OCI-LY7 (cell line): ENCODE measurements around the gene MEF2B. TPM values are rescaled to one million over a fixed set of nuclear protein-coding genes. Genes with fewer than 3 reads are reported as not detected.

Experiments used
- BruUV-seq: library from RNA; stranded (reverse); fragments of 400-500 nt; replicated peaks from 2 replicates; lab custom pipeline; 2021; lab: Mats Ljungman, UMichigan
- CTCF ChIA-PET: fragments of 300-600 bp; sonication (Branson Sonifier 250); formaldehyde crosslinking; loops from one replicate; lab custom pipeline; 2022; ENCODE audit warnings: antibody characterized with exemption; ENCODE audit not compliant: unreplicated experiment; lab: Charles Lee
- POLR2A ChIA-PET: fragments of 300-600 bp; sonication (Branson Sonifier 250); formaldehyde crosslinking; loops from one replicate; lab custom pipeline; 2022; ENCODE audit warnings: antibody characterized with exemption; lab: Charles Lee
- DNase-seq: peaks from one replicate; pipeline ENCODE4 v3.0.0-alpha.2; 2015; ENCODE audit warnings: low spot score
- H2AFZ ChIP-seq: fragments of 200-600 bp; sonication (generic), shearing (Covaris generic); 2 replicates; pipeline ENCODE4 v1.6.1; 2014; ENCODE audit warnings: mild to moderate bottlenecking, antibody characterized with exemption, low read length, moderate library complexity
- H3K27ac ChIP-seq: fragments of 200-600 bp; sonication (generic); 2 replicates; pipeline ENCODE4 v1.5.1; 2014; ENCODE audit warnings: mixed run types, low read depth, mild to moderate bottlenecking, moderate library complexity, low read length, inconsistent platforms; ENCODE audit not compliant: poor library complexity, severe bottlenecking
- H3K36me3 ChIP-seq: fragments of 200-600 bp; sonication (generic); 2 replicates; pipeline ENCODE4 v1.6.1; 2014; ENCODE audit warnings: mild to moderate bottlenecking, antibody characterized with exemption, low read length, moderate library complexity, mixed read lengths; ENCODE audit not compliant: insufficient read depth
- H3K4me1 ChIP-seq: fragments of 200-600 bp; sonication (generic); 2 replicates; pipeline ENCODE4 v1.5.1; 2014; ENCODE audit warnings: mild to moderate bottlenecking, low read length; ENCODE audit not compliant: insufficient read depth, poor library complexity, severe bottlenecking
- H3K4me2 ChIP-seq: fragments of 200-600 bp; sonication (generic); 2 replicates; pipeline ENCODE4 v1.6.1; 2014; ENCODE audit warnings: mild to moderate bottlenecking, low read length
- H3K4me3 ChIP-seq: fragments of 200-600 bp; sonication (generic); 2 replicates; pipeline ENCODE4 v1.5.1; 2014; ENCODE audit warnings: mild to moderate bottlenecking, low read depth, low read length; ENCODE audit not compliant: poor library complexity, severe bottlenecking
- H3K79me2 ChIP-seq: fragments of 200-600 bp; sonication (generic); 2 replicates; pipeline ENCODE4 v1.6.1; 2016; ENCODE audit warnings: low read depth, mild to moderate bottlenecking, low read length, moderate library complexity, mixed read lengths; ENCODE audit not compliant: insufficient read depth
- H3K9me2 ChIP-seq: fragments of 200-600 bp; sonication (generic); 2 replicates; pipeline ENCODE4 v1.6.1; 2016; ENCODE audit warnings: mild to moderate bottlenecking, low read length, mixed read lengths; ENCODE audit not compliant: insufficient read depth
- H3K9me3 ChIP-seq: fragments of 200-600 bp; sonication (generic); 2 replicates; pipeline ENCODE4 v1.6.1; 2014; ENCODE audit warnings: mild to moderate bottlenecking, mixed run types, low read length, mixed read lengths
- H4K20me1 ChIP-seq: fragments of 200-600 bp; sonication (generic); 2 replicates; pipeline ENCODE4 v1.6.1; 2014; ENCODE audit warnings: mild to moderate bottlenecking, antibody characterized with exemption, low read length, moderate library complexity, mixed read lengths; ENCODE audit not compliant: insufficient read depth
- EZH2phosphoT487 ChIP-seq: fragments of 200-600 bp; sonication (generic); IDR thresholded peaks from 2 replicates; pipeline ENCODE4 v1.6.1; 2018; ENCODE audit warnings: low read depth, borderline replicate concordance, mild to moderate bottlenecking, mixed run types, antibody characterized with exemption, low read length, moderate library complexity, mixed read lengths
- intact Hi-C: fragments of 100-400 bp; cut with micrococcal nuclease; formaldehyde crosslinking; loops from one replicate; pipeline ENCODE4 v1.10.0; 2022; ENCODE audit not compliant: unreplicated experiment
- total RNA-seq, 2 experiments: library from RNA; depleted of rRNA in 1 of 2; stranded (reverse); fragments of >200 nt in 1 of 2; shearing (Covaris generic) in 1 of 2; gene quantifications; 2 replicates each; pipeline ENCODE4 v1.2.3, GENCODE V29; 2014 to 2022
- TF ChIP-seq, protein P1 (sequence below): fragments of 200-600 bp; sonication (generic); conservative IDR thresholded peaks from 2 replicates; pipeline ENCODE4 v1.5.1; 2014; ENCODE audit warnings: mild to moderate bottlenecking, antibody characterized with exemption, low read length, moderate library complexity, mixed read lengths

Gene MEF2B
- total RNA-seq, 2 experiments from 2014 or later, result 201 to 295 TPM

DNA sequence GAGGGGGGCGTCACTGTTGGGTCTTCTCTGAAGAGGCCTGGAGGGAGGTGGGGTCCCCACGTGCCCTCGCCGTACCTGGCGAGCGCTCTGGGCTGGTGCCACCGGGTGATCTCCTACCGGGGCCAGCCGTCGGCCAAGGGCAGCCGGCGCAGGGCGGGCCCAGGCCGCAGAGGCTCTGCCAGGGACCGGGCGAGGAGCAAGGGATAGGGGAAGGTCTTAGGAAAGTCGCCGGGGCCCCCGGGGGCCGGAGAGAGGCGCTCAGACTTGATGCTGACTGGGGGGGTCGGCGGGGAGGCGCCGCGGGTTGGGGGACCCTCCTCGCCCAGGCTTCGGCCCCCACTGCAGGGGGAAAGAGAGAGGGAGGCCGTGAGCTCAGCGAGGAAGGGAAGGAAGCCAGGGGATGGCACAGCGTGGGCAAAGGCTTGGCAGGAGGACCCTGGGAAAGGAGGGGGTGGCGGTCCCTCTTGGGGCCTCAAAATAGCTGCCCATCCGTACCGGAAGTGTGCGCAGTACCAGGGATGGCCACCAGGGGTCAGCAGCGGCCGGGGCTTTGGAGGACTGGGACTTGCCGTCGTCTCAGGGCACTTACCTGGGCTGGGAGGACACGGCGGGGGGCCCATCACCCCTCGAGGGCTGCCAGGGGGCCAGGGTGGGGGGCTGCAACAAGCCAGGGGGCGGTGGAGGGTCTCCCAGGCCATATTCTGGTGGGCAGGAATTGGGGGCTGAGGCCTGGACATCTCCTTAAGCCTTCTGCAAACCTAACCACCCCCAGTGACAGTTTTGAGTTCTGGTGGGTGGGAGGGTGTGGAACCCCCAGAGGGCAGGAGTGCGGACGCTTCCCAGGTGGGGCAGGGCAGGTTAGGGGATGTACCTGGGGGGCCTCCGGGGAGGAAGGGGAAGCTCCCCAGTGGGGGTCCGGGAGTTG is 24.1 kb downstream of the MEF2B start:
- no peak for TF ChIP-seq EZH2phosphoT487
- TF ChIP-seq, protein P1, sequence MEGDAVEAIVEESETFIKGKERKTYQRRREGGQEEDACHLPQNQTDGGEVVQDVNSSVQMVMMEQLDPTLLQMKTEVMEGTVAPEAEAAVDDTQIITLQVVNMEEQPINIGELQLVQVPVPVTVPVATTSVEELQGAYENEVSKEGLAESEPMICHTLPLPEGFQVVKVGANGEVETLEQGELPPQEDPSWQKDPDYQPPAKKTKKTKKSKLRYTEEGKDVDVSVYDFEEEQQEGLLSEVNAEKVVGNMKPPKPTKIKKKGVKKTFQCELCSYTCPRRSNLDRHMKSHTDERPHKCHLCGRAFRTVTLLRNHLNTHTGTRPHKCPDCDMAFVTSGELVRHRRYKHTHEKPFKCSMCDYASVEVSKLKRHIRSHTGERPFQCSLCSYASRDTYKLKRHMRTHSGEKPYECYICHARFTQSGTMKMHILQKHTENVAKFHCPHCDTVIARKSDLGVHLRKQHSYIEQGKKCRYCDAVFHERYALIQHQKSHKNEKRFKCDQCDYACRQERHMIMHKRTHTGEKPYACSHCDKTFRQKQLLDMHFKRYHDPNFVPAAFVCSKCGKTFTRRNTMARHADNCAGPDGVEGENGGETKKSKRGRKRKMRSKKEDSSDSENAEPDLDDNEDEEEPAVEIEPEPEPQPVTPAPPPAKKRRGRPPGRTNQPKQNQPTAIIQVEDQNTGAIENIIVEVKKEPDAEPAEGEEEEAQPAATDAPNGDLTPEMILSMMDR, result peak; percentile 80
- ChIA-PET CTCF (interaction anchor here (0.9 to 2.4 kb wide), 2 partner anchors 13 to 29 kb away, joined by 3 to 17 read pairs; no protein-coding TSS in a partner anchor), POLR2A (interaction anchor here (1.1 to 2.1 kb wide), 2 partner anchors 10 to 28 kb away, joined by 3 to 7 read pairs; no protein-coding TSS in a partner anchor)
- DNase-seq, result peak; percentile 62
- Histone ChIP-seq H3K79me2 (no peaks in the 10 kb centered on the region), H3K36me3 (peaks cover 74% of the 10 kb centered on the region), H3K9me3 (no peaks in the 10 kb centered on the region), H3K27ac (peak overlapping the region; percentile 46), H4K20me1 (no peaks in the 10 kb centered on the region), H2AFZ (no peak overlapping the region), H3K9me2 (no peaks in the 10 kb centered on the region), H3K4me2 (no peak overlapping the region), H3K4me1 (peaks cover 55% of the 10 kb centered on the region), H3K4me3 (no peak overlapping the region)
- intact Hi-C loops, result loop anchor here (1.0 kb wide), 1 partner anchor 29 kb away; no protein-coding TSS in a partner anchor
- BruUV-seq, result TSS peak; percentile 89

DNA sequence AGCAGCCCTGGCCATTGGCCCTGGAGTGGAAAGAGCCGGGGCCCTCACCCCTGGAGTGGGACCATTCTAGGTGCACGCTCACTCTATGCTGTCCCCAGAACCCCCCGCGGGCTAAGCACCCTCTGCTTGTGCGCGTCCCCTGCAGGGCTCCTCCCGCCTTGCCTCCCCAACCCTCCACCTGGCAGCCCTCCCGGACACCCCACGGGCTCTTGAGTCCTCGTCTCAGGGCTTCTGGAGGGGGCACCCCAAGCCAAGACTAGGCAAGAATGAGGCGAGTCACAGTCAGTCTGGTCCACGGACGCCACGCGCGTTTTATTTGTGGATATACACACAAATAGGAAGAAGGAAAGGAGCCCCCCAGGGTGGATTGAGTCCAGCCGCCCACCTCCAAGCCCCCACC is 24.8 kb downstream of the MEF2B start:
- intact Hi-C loops, result no loop called here
- Histone ChIP-seq H3K9me2 (no peaks in the 10 kb centered on the region), H3K4me1 (peaks cover 51% of the 10 kb centered on the region), H3K9me3 (no peaks in the 10 kb centered on the region), H3K36me3 (peaks cover 68% of the 10 kb centered on the region), H4K20me1 (no peaks in the 10 kb centered on the region), H3K4me2 (no peak overlapping the region), H3K4me3 (no peak overlapping the region), H3K79me2 (no peaks in the 10 kb centered on the region), H2AFZ (no peak overlapping the region), H3K27ac (peak overlapping the region; percentile 20)
- BruUV-seq, result no TSS peak
- DNase-seq, result no peak
- ChIA-PET POLR2A (interaction anchor here (1.1 kb wide), 1 partner anchor 29 kb away, joined by 3 read pairs; no protein-coding TSS in a partner anchor), CTCF (interaction anchor here (2.4 kb wide), 1 partner anchor 29 kb away, joined by 17 read pairs; no protein-coding TSS in a partner anchor)
- TF ChIP-seq, protein P1, result no peak
- no peak for TF ChIP-seq EZH2phosphoT487
